ENCODE data around the gene MARVELD3.
"Not testable (repeated sequence)": the region's sequence is repeated elsewhere in the genome, so short reads cannot be mapped to it uniquely, and the experiment has no call there.

Gene MARVELD3

GRCh38 chr16:71672803-71673581, 47.0 kb downstream of the MARVELD3 start:
- DNase-seq (ENCODE audit: low read depth) = no peak

- DNase-seq (ENCODE audit: low read depth) = no peak
Observed at GRCh38 chr16:71673582-71673973, 47.6 kb downstream of the MARVELD3 start.

- no peak for DNase-seq (ENCODE audit: low read depth)
Observed at GRCh38 chr16:71674229-71674628, 48.2 kb downstream of the MARVELD3 start.

GRCh38 chr16:71675380-71675779, 49.4 kb downstream of the MARVELD3 start:
- DNase-seq (ENCODE audit: low read depth) = no peak

- no peak for DNase-seq (ENCODE audit: low read depth)
Observed at GRCh38 chr16:71676236-71676635, 50.3 kb downstream of the MARVELD3 start.

GRCh38 chr16:71681360-71681759, 55.4 kb downstream of the MARVELD3 start:
- DNase-seq (ENCODE audit: low read depth) = no peak

- not testable (repeated sequence) for DNase-seq (ENCODE audit: low read depth)
Observed at GRCh38 chr16:71684280-71684679, 58.3 kb downstream of the MARVELD3 start.

Measured in CMK (cell line).